Esophagus muscularis mucosa (tissue), 4 donors: Measurements from ENCODE around the gene AP1S2. TPM values are rescaled to one million over a fixed set of nuclear protein-coding genes. Genes with fewer than 3 reads are reported as not detected.

Source experiments
- DNase-seq: peaks from one replicate; pipeline ENCODE4 v3.0.0-alpha.2; 2017; ENCODE audit errors: extremely low spot score
- H3K27ac ChIP-seq, 4 donors: fragments of 200-600 bp; sonication (generic); replicated peaks in 1 of 4; 1 replicate in 3 of 4; 2 replicates in 1 of 4; pipeline ENCODE4 v1.5.1; 2016 to 2019; ENCODE audit warnings: mild to moderate bottlenecking in 1 of 4
- H3K27me3 ChIP-seq, 4 donors: fragments of 200-600 bp; sonication (generic); one replicate each; pipeline versions ENCODE4 v1.5.1 to v1.6.0; 2016 to 2019
- H3K36me3 ChIP-seq, 4 donors: fragments of 200-600 bp; sonication (generic); one replicate each; pipeline ENCODE4 v1.5.1; 2016 to 2019
- H3K4me1 ChIP-seq, 4 donors: fragments of 200-600 bp; sonication (generic); one replicate each; pipeline ENCODE4 v1.5.1; 2016 to 2019
- H3K4me3 ChIP-seq, 4 donors: fragments of 200-600 bp; sonication (generic); 1 replicate in 2 of 4; 2 replicates in 2 of 4; pipeline ENCODE4 v1.5.1; 2016 to 2019; ENCODE audit warnings: mild to moderate bottlenecking in 4 of 4, moderate library complexity in 1 of 4
- H3K9me3 ChIP-seq, 4 donors: fragments of 200-600 bp; sonication (generic); 1 replicate in 3 of 4; 2 replicates in 1 of 4; pipeline ENCODE4 v1.5.1; 2016 to 2019
- EP300 ChIP-seq: sonication (generic); formaldehyde crosslinking; IDR thresholded peaks from one replicate; pipeline ENCODE4 v1.6.1; 2017; ENCODE audit warnings: antibody characterized with exemption
- POLR2A ChIP-seq: fragments of 450-650 bp; IDR thresholded peaks from one replicate; pipeline ENCODE4 v1.6.1; 2017; ENCODE audit warnings: antibody characterized with exemption, moderate library complexity, mild to moderate bottlenecking, low read depth
- POLR2AphosphoS5 ChIP-seq, 2 donors: sonication (generic); formaldehyde crosslinking; IDR thresholded peaks; one replicate each; pipeline ENCODE4 v1.6.1; 2017; ENCODE audit warnings: antibody characterized with exemption in 2 of 2
- WGBS: methylation state at CpG from one replicate; pipeline ENCODE4 v1.1.5; 2018; 5-methylcytosine and 5-hydroxymethylcytosine counted together
- intact Hi-C: fragments of 100-400 bp; cut with DNase I; formaldehyde crosslinking; loops from one replicate; pipeline ENCODE4 v1.15.1; 2023
- total RNA-seq, 4 donors: library from RNA; depleted of rRNA; stranded (reverse); fragments of >200 nt; gene quantifications; one replicate each; pipeline versions ENCODE4 v1.1.0 to v1.2.1, GENCODE V29; 2016
- TF ChIP-seq, protein P1 (sequence below), 3 experiments: fragments of 200-600 bp in 2 of 3; fragments of 450-650 bp in 1 of 3; sonication (generic) in 2 of 3; IDR thresholded peaks; one replicate each; pipeline ENCODE4 v1.5.1; 2017 to 2019; ENCODE audit warnings: antibody characterized with exemption in 3 of 3, mild to moderate bottlenecking in 2 of 3, moderate library complexity in 1 of 3

Gene AP1S2
- total RNA-seq, 4 donors from 2014 or later = 136 to 142 (median 140) TPM

DNA sequence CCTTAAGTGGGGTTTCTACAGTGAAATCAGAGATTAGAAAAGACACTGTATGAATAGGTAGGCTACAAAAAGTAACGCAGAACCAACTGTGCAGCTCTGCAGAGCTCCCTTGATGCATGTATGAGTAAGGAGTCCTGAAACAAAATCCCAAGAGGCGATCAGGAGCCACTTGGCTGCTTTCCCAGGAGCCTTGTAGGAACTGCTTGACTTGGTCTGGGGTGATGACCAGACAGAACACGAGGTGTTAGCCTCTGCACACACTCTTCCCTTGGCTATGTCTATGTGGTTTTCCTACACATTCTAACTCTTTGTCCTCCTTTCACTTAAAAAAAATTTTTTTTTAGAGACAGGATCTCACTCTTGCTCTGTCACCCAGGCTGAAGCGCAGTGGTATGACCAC is 22.8 kb upstream of the AP1S2 start:
- intact Hi-C loops = no loop called here
- H3K4me1 ChIP-seq = no peaks in the 10 kb centered on the region
- H3K27ac ChIP-seq = no peak overlapping the region
- 75% methylated on average over 4 of the region's 4 CpGs for WGBS
- no peak overlapping the region for H3K4me3 ChIP-seq
- peaks cover 0 to 3% (median 0%) of the 10 kb centered on the region in 4 donors for H3K9me3 ChIP-seq
- no peak for DNase-seq
- H3K36me3 ChIP-seq = no peaks in the 10 kb centered on the region
- TF ChIP-seq, protein P1, sequence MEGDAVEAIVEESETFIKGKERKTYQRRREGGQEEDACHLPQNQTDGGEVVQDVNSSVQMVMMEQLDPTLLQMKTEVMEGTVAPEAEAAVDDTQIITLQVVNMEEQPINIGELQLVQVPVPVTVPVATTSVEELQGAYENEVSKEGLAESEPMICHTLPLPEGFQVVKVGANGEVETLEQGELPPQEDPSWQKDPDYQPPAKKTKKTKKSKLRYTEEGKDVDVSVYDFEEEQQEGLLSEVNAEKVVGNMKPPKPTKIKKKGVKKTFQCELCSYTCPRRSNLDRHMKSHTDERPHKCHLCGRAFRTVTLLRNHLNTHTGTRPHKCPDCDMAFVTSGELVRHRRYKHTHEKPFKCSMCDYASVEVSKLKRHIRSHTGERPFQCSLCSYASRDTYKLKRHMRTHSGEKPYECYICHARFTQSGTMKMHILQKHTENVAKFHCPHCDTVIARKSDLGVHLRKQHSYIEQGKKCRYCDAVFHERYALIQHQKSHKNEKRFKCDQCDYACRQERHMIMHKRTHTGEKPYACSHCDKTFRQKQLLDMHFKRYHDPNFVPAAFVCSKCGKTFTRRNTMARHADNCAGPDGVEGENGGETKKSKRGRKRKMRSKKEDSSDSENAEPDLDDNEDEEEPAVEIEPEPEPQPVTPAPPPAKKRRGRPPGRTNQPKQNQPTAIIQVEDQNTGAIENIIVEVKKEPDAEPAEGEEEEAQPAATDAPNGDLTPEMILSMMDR (IDR thresholded peaks at IDR 0.05) = no peak
- no peak for TF ChIP-seq POLR2AphosphoS5 (IDR thresholded peaks at IDR 0.05)
- TF ChIP-seq EP300 = no peak
- TF ChIP-seq POLR2A = no peak
- H3K27me3 ChIP-seq = no peaks in the 10 kb centered on the region

DNA sequence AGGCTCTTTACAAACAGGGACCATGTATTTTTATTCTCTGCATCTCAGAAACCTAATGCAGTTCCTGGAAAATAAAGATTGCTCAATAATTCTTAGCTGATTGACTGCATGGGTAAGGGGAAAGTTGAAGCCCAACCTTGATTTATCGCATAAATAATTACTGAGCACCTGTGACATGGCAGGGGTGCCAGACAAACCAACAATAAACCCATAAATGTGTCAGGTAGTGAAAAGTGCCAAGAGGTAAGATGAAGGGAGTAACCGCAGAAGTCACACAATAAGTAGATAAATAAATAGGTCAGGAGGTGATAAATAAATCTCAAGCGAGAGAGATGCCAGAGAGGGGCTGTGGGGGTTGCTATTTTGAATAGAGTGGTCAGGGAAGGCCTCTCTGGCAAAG is 20.1 kb upstream of the AP1S2 start:
- no peak for DNase-seq
- TF ChIP-seq POLR2A (no peak), POLR2AphosphoS5 (IDR thresholded peaks at IDR 0.05) (no peak), EP300 (no peak)
- TF ChIP-seq, protein P1 (IDR thresholded peaks at IDR 0.05) = no peak
- H3K27ac ChIP-seq = no peak overlapping the region
- no peaks in the 10 kb centered on the region for H3K4me1 ChIP-seq
- H3K4me3 ChIP-seq = no peak overlapping the region
- H3K9me3 ChIP-seq = peaks cover 0 to 3% (median 0%) of the 10 kb centered on the region in 4 donors
- intact Hi-C loops = no loop called here
- 70% methylated on average over 3 of the region's 3 CpGs for WGBS
- no peaks in the 10 kb centered on the region for H3K36me3 ChIP-seq
- H3K27me3 ChIP-seq = no peaks in the 10 kb centered on the region

DNA sequence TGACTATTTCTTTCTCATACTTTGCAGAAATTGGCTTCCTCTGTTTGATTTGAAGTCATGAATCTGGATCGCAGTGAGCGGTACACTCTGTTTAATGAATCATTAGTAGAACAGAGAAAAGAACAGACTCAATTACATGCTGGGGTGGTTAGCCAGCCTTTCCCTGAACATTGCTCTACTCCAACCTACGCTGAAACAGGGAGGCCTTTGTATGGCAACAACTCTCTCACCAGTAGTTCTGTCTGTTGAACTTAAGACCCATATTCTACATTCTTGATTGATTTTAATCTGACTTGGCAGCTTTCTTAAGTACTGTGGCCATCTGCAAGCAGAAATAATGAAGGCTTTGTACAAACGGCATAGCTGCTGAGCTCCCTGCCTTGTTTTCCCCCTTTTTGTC is 19.0 kb upstream of the AP1S2 start:
- Histone ChIP-seq H3K27me3 (no peaks in the 10 kb centered on the region), H3K36me3 (no peaks in the 10 kb centered on the region), H3K4me1 (no peaks in the 10 kb centered on the region), H3K27ac (no peak overlapping the region), H3K9me3 (no peaks in the 10 kb centered on the region), H3K4me3 (no peak overlapping the region)
- DNase-seq = no peak
- intact Hi-C loops = no loop called here
- TF ChIP-seq POLR2AphosphoS5 (IDR thresholded peaks at IDR 0.05) (no peak), EP300 (no peak), POLR2A (no peak)
- TF ChIP-seq, protein P1 (IDR thresholded peaks at IDR 0.05) = no peak
- 70% methylated on average over 4 of the region's 4 CpGs for whole genome bisulfite sequencing

DNA sequence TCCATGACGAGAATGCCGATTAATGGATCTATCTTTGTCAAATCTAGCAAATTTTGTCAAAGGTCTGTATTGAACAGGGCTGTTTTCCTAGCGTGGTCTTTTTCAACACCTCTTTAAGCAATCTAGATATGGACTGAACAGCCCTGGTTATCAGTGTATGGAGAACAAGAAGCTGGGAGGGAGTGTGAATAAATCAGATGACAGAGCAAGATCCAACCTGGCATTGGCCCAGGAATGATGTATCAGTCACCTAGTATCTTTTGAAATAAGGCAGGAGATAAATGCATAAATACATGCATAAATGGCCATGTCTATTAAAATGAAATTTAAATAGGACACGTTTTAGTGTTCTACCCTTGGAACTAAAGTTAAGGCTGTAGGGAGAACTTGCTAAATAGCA is 15.7 kb upstream of the AP1S2 start:
- no peaks in the 10 kb centered on the region for H3K9me3 ChIP-seq
- no peaks in the 10 kb centered on the region for H3K4me1 ChIP-seq
- no peak overlapping the region for H3K4me3 ChIP-seq
- H3K27me3 ChIP-seq = no peaks in the 10 kb centered on the region
- no peak for DNase-seq
- intact Hi-C loops = no loop called here
- WGBS = 71% methylated on average over 4 of the region's 4 CpGs
- TF ChIP-seq, protein P1 (IDR thresholded peaks at IDR 0.05) = no peak
- TF ChIP-seq POLR2A (no peak), EP300 (no peak), POLR2AphosphoS5 (IDR thresholded peaks at IDR 0.05) (no peak)
- H3K27ac ChIP-seq = no peak overlapping the region
- no peaks in the 10 kb centered on the region for H3K36me3 ChIP-seq

DNA sequence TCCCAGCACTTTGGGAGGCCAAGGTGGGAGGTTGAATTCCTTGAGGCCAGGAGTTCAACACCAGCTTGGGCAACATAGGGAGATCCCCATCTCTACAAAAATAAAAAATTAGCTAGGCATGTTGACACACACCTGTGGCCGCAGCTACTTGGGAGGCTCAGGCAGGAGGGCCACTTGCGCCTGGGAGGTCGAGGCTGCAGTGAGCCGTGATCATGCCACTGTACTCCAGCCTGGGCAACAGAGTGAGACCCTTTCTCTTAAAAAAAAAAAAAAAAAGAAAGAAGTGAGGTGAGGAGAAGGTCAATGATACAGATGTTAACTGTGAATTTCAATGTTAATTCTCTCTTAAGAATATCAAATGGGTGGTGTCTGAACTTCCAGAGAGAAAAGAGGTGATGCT is 15.1 kb upstream of the AP1S2 start:
- Histone ChIP-seq H3K27ac (no peak overlapping the region), H3K36me3 (no peaks in the 10 kb centered on the region), H3K27me3 (no peaks in the 10 kb centered on the region), H3K9me3 (no peaks in the 10 kb centered on the region), H3K4me1 (no peaks in the 10 kb centered on the region), H3K4me3 (no peak overlapping the region)
- 94% methylated on average over 3 of the region's 4 CpGs for WGBS
- DNase-seq = no peak
- no peak for TF ChIP-seq POLR2AphosphoS5 (IDR thresholded peaks at IDR 0.05)
- no peak for TF ChIP-seq POLR2A
- no peak for TF ChIP-seq EP300
- TF ChIP-seq, protein P1 (IDR thresholded peaks at IDR 0.05) = no peak
- intact Hi-C loops = no loop called here
